ENCODE measurements around the gene EPN3. TPM values are rescaled to one million over a fixed set of nuclear protein-coding genes. Genes with fewer than 3 reads are reported as not detected.
A peak's percentile ranks its signal among the peaks of the same experiment; 100 is the strongest.

EPN3 gene
- polyA plus RNA-seq, 1 experiment, result not detected

GRCh38 chr17:50560931-50561745 lies 28.6 kb downstream of the EPN3 start:
- ChIA-PET POLR2A (no interaction called here), CTCF (interaction anchor here (0.8 to 6.2 kb wide), 7 partner anchors 10 to 133 kb away, joined by 3 to 41 read pairs (median 6); no protein-coding TSS in a partner anchor)
- TF ChIP-seq CTCF (IDR thresholded peaks at IDR 0.05; ENCODE audit: insufficient read depth, low read depth, low read length), result no peak
- DNase-seq (ENCODE audit: low read depth), result no peak
- H3K36me3 ChIP-seq (ENCODE audit: control insufficient read depth, insufficient read depth, low read length), result peaks cover 1% of the 10 kb centered on the region; the same call in 1 of the 2 replicates
- peak overlapping the region; percentile 32 for H3K4me3 ChIP-seq (ENCODE audit: low read depth, low read length)
- H3K27me3 ChIP-seq (ENCODE audit: control insufficient read depth, insufficient read depth, low read length), result peaks cover 40% of the 10 kb centered on the region

GRCh38 chr17:50561746-50562141 lies 29.2 kb downstream of the EPN3 start:
- no peak overlapping the region for H3K4me3 ChIP-seq (ENCODE audit: low read depth, low read length)
- CTCF ChIA-PET, result interaction anchor here (0.8 to 6.2 kb wide), 4 partner anchors 10 to 133 kb away, joined by 3 to 41 read pairs (median 22); no protein-coding TSS in a partner anchor
- POLR2A ChIA-PET, result no interaction called here
- no peak for DNase-seq (ENCODE audit: low read depth)
- H3K36me3 ChIP-seq (ENCODE audit: control insufficient read depth, insufficient read depth, low read length), result peaks cover 1% of the 10 kb centered on the region; the same call in 1 of the 2 replicates
- TF ChIP-seq CTCF (IDR thresholded peaks at IDR 0.05; ENCODE audit: insufficient read depth, low read depth, low read length), result no peak
- H3K27me3 ChIP-seq (ENCODE audit: control insufficient read depth, insufficient read depth, low read length), result peaks cover 43% of the 10 kb centered on the region

GRCh38 chr17:50562242-50563091 lies 29.9 kb downstream of the EPN3 start:
- Histone ChIP-seq H3K27me3 (ENCODE audit: control insufficient read depth, insufficient read depth, low read length) (peaks cover 47% of the 10 kb centered on the region), H3K4me3 (ENCODE audit: low read depth, low read length) (no peak overlapping the region), H3K36me3 (ENCODE audit: control insufficient read depth, insufficient read depth, low read length) (peaks cover 1% of the 10 kb centered on the region; the same call in 1 of the 2 replicates)
- no peak for DNase-seq (ENCODE audit: low read depth)
- POLR2A ChIA-PET, result no interaction called here
- CTCF ChIA-PET, result interaction anchor here (0.7 to 6.2 kb wide), 11 partner anchors 10 to 132 kb away, joined by 3 to 41 read pairs (median 4); no protein-coding TSS in a partner anchor
- no peak for TF ChIP-seq CTCF (IDR thresholded peaks at IDR 0.05; ENCODE audit: insufficient read depth, low read depth, low read length)

GRCh38 chr17:50563092-50563511 lies 30.6 kb downstream of the EPN3 start:
- Histone ChIP-seq H3K4me3 (ENCODE audit: low read depth, low read length) (no peak overlapping the region), H3K36me3 (ENCODE audit: control insufficient read depth, insufficient read depth, low read length) (peaks cover under 1% of the 10 kb centered on the region; the same call in 1 of the 2 replicates), H3K27me3 (ENCODE audit: control insufficient read depth, insufficient read depth, low read length) (peaks cover 47% of the 10 kb centered on the region)
- DNase-seq (ENCODE audit: low read depth), result no peak
- ChIA-PET POLR2A (no interaction called here), CTCF (interaction anchor here (0.9 to 6.2 kb wide), 11 partner anchors 9 to 135 kb away, joined by 3 to 41 read pairs (median 4); no protein-coding TSS in a partner anchor)
- no peak for TF ChIP-seq CTCF (IDR thresholded peaks at IDR 0.05; ENCODE audit: insufficient read depth, low read depth, low read length)
